SK-N-SH treated with all-trans-retinoic acid at 6 μM for 48 hours (cell line): Measurements from ENCODE around the gene IRS4.

Experiments
- ESRRG ChIP-seq: fragments of 250-450 bp; sonication (Bioruptor Pico); IDR thresholded peaks from 2 replicates; pipeline ENCODE4 v1.6.1; 2021; ENCODE audit warnings: mild to moderate bottlenecking
- GLIS3 ChIP-seq: fragments of 250-450 bp; sonication (Bioruptor Pico); IDR thresholded peaks from 2 replicates; pipeline ENCODE4 v1.5.0; 2020; ENCODE audit warnings: mild to moderate bottlenecking, moderate library complexity
- TCF4 ChIP-seq: fragments of 250-450 bp; sonication (Bioruptor Pico); IDR thresholded peaks from 2 replicates; pipeline ENCODE4 v1.8.0; 2021; ENCODE audit warnings: mild to moderate bottlenecking, moderate library complexity, borderline replicate concordance
- TF ChIP-seq, protein P1 (sequence below): fragments of 250-450 bp; sonication (Bioruptor Pico); IDR thresholded peaks from 2 replicates; pipeline ENCODE4 v1.8.0; 2020; ENCODE audit warnings: mild to moderate bottlenecking, moderate library complexity, borderline replicate concordance

- no peak for TF ChIP-seq TCF4
- TF ChIP-seq GLIS3 (CRISPR knock-in tag): no peak
- TF ChIP-seq ESRRG (CRISPR knock-in tag): no peak
- TF ChIP-seq, protein P1, sequence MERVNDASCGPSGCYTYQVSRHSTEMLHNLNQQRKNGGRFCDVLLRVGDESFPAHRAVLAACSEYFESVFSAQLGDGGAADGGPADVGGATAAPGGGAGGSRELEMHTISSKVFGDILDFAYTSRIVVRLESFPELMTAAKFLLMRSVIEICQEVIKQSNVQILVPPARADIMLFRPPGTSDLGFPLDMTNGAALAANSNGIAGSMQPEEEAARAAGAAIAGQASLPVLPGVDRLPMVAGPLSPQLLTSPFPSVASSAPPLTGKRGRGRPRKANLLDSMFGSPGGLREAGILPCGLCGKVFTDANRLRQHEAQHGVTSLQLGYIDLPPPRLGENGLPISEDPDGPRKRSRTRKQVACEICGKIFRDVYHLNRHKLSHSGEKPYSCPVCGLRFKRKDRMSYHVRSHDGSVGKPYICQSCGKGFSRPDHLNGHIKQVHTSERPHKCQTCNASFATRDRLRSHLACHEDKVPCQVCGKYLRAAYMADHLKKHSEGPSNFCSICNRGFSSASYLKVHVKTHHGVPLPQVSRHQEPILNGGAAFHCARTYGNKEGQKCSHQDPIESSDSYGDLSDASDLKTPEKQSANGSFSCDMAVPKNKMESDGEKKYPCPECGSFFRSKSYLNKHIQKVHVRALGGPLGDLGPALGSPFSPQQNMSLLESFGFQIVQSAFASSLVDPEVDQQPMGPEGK: no peak
These were observed 13.8 kb downstream of the IRS4 start for GRCh38 chrX:108722561-108722960.
